Measurements from ENCODE around the gene ATG4B. TPM values are rescaled to one million over a fixed set of nuclear protein-coding genes. Genes with fewer than 3 reads are reported as not detected.

ATG4B gene
- total and polyA plus RNA-seq, 5 donors: 40.3 to 53.8 (median 46.7) TPM

DNA sequence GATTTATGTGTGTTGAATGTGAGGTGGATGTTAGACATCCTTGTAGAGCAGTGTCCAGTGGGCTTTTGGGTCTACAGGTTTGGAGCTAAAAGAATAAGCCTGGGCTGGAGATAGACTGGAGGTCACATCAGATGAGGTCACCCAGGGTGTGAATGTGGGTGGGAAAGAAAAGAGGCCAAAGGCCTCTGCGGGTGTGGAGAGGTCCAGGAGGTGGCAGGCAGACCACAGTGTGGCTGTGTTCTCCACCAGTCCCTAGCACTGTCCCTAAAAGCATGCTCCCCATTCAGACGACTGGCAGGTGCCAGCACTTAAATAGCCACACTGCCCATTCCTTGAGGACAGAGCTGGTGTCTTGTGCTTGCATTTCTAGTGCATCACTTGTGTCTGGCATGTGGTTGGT lies 4.1 kb downstream of the ATG4B start:
- DNase-seq (peak in 1 of 3 donors; percentile 16), ATAC-seq (no peak)
- 58% methylated on average over 2 of the region's 2 CpGs for WGBS
- intact Hi-C loops (cut with DNase I): no loop called here
- no peaks in the 10 kb centered on the region for H3K4me1 ChIP-seq (ENCODE audit: control insufficient read depth, insufficient read depth, low read length)
- H3K4me3 ChIP-seq (ENCODE audit: low read length): no peak overlapping the region
- no peaks in the 10 kb centered on the region for H3K27me3 ChIP-seq (ENCODE audit: control insufficient read depth, insufficient read depth)
- H3K9me3 ChIP-seq (ENCODE audit: control insufficient read depth, low read length): no peaks in the 10 kb centered on the region
- no peak overlapping the region for H3K27ac ChIP-seq (ENCODE audit: low read length)

DNA sequence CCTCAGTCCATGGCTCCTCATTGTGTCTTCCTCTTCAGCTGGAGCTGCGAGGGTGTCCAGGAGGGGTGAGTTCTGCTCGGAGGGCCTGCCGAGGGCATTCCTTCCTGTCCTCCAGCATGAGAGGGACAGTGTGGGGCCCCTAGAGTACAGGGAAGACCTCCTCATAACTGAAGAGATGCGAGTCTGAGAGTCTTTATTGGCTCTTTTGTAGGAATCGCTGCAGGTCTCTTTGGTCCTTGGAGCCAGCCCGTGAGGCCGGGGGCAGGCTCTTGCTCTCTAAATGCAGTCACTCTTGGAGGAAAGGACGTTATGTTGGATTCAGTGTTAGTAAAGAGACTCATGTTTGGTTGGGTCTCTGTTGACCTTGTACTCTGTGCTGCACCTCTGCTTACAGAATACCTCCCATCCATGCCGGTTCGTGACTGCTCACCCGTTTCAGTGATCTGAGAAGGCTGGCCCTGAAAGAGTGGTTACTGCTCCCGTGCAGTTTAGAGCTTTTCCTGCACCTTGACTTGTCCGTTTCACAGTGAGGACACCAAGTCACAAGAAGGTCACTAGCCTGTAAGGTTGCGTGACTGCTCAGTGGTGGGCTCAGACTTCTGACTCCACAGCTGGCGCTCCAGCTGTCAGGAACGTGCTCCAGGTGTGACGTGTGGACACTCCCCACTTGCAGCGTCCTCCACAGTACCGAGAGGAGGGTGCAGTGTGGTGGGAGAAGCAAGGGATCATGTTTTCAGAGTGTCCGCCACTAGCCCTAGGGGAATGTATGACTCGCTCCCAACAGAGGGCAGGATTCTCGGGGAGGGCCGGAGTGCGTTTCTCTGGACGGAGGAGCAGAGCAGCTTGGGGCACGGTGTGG lies 7.8 kb downstream of the ATG4B start:
- DNase-seq (peak in 1 of 3 donors; percentile 19), ATAC-seq (no peak)
- Histone ChIP-seq H3K27me3 (ENCODE audit: control insufficient read depth, insufficient read depth) (no peaks in the 10 kb centered on the region), H3K9me3 (ENCODE audit: control insufficient read depth, low read length) (no peaks in the 10 kb centered on the region), H3K4me3 (ENCODE audit: low read length) (no peak overlapping the region), H3K27ac (ENCODE audit: low read length) (no peak overlapping the region), H3K4me1 (ENCODE audit: control insufficient read depth, insufficient read depth, low read length) (no peaks in the 10 kb centered on the region)
- intact Hi-C loops (cut with DNase I): no loop called here
- WGBS: 81% methylated on average over 26 of the region's 26 CpGs

DNA sequence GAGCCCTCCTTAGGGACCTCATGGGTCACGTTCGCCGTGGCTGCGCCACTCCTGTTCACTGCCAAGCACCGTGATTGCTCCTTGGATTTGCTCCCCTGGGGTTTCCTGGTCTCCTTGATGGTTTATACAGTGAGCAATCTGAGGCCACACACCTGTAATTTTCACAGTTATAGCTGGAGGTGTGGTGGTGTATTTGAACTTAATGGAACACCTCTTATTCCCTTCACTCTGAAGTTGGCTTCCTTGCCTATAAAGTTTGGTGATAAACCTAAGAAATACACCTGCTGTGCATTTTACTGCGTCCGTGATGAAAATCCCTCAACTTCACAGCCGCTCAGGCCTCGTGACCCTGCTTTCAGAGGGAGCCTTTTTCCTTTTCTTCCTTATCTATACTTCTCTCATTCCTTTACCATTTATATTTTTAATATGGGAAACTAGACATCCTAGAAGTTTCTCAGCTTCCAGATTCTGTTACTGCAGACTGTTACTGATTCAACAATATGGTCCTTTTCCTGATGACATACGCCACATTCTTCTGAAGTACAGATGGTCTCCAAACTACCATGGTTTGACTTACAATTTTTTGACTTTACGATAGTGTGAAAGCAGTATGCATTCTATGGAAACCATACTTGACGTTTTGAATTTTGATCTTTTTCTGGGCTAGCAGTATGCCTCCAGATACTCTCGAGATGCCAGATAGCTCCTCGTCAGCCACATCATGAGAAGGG lies 8.6 kb downstream of the ATG4B start:
- Histone ChIP-seq H3K27me3 (ENCODE audit: control insufficient read depth, insufficient read depth) (no peaks in the 10 kb centered on the region), H3K4me1 (ENCODE audit: control insufficient read depth, insufficient read depth, low read length) (no peaks in the 10 kb centered on the region), H3K9me3 (ENCODE audit: control insufficient read depth, low read length) (no peaks in the 10 kb centered on the region), H3K27ac (ENCODE audit: low read length) (no peak overlapping the region), H3K4me3 (ENCODE audit: low read length) (no peak overlapping the region)
- intact Hi-C loops (cut with DNase I): no loop called here
- DNase-seq (peak in 1 of 3 donors; percentile 24), ATAC-seq (no peak)
- WGBS: 81% methylated on average over 14 of the region's 14 CpGs

DNA sequence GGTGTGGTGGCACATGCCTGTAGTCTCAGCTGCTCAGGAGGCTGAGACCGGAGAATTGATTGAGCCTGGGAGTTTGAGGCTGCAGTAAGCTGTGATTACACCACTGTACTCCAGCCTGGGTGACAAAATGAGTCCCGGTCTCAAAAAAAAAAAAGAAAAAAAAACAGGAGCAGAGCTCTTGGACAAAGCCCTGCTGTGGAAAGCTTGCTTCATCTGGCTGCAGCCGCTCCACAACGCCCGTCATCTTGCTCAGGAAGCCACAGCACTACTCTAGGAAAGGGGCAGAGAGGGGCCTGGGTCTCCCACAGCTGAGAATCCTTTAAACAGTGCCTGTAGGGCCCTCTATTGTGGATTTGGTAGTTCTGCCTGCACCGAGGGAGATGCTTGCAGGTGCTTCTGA lies 11.0 kb downstream of the ATG4B start:
- DNase-seq: peak in 1 of 3 donors; percentile 12
- WGBS: 74% methylated on average over 6 of the region's 6 CpGs
- H3K27me3 ChIP-seq (ENCODE audit: control insufficient read depth, insufficient read depth): no peaks in the 10 kb centered on the region
- no peaks in the 10 kb centered on the region for H3K4me1 ChIP-seq (ENCODE audit: control insufficient read depth, insufficient read depth, low read length)
- H3K9me3 ChIP-seq (ENCODE audit: control insufficient read depth, low read length): no peaks in the 10 kb centered on the region
- H3K4me3 ChIP-seq (ENCODE audit: low read length): no peak overlapping the region
- intact Hi-C loops (cut with DNase I): no loop called here
- ATAC-seq: no peak
- H3K27ac ChIP-seq (ENCODE audit: low read length): no peak overlapping the region

DNA sequence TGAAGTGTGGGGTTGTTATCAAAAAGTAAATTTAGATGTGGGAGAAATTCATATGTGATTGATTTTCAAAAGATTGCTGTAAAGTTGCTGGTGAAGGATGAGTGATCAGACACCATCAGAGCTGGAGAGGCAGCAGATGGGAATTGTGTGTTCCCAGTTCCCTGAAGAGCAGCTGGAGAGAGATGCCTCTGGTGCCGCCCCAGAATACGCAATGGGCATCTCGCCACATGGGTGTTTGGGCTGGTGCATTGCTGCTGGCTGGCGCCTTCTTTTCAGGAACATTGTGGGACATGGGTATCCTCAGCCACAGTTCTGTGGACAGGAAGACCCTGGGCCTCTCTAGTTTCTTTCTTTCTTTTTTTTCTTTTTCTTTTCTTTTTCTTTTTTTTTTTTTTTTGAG lies 11.9 kb downstream of the ATG4B start:
- Histone ChIP-seq H3K9me3 (ENCODE audit: control insufficient read depth, low read length) (no peaks in the 10 kb centered on the region), H3K4me3 (ENCODE audit: low read length) (no peak overlapping the region), H3K27ac (ENCODE audit: low read length) (no peak overlapping the region), H3K27me3 (ENCODE audit: control insufficient read depth, insufficient read depth) (no peaks in the 10 kb centered on the region), H3K4me1 (ENCODE audit: control insufficient read depth, insufficient read depth, low read length) (no peaks in the 10 kb centered on the region)
- DNase-seq (peak in 2 of 3 donors; percentile 70 to 76), ATAC-seq (peak; percentile 52 to 63)
- WGBS: 61% methylated on average over 4 of the region's 4 CpGs
- intact Hi-C loops (cut with DNase I): no loop called here

DNA sequence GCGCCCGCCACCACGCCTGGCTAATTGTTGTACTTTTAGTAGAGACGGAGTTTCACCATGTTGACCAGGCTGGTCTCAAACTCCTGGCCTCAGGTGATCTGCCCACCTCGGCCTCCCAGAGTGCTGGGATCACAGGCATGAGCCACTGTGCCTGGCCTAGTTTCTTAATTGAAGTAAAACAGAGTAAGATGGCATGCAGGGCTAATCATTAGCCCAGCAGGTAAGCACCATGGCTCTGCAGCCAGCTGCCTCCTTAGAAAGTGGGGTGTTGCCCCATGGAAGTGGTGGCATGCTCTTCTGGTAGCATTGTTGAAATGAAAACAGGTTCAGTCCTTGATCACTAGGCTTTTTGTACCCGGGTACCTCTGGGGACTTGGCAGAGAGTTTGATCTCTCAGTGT lies 12.4 kb downstream of the ATG4B start:
- no peak overlapping the region for H3K27ac ChIP-seq (ENCODE audit: low read length)
- DNase-seq (no peak), ATAC-seq (no peak)
- H3K9me3 ChIP-seq (ENCODE audit: control insufficient read depth, low read length): no peaks in the 10 kb centered on the region
- H3K4me3 ChIP-seq (ENCODE audit: low read length): no peak overlapping the region
- intact Hi-C loops (cut with DNase I): no loop called here
- no peaks in the 10 kb centered on the region for H3K27me3 ChIP-seq (ENCODE audit: control insufficient read depth, insufficient read depth)
- 89% methylated on average over 6 of the region's 6 CpGs for WGBS
- H3K4me1 ChIP-seq (ENCODE audit: control insufficient read depth, insufficient read depth, low read length): no peaks in the 10 kb centered on the region

DNA sequence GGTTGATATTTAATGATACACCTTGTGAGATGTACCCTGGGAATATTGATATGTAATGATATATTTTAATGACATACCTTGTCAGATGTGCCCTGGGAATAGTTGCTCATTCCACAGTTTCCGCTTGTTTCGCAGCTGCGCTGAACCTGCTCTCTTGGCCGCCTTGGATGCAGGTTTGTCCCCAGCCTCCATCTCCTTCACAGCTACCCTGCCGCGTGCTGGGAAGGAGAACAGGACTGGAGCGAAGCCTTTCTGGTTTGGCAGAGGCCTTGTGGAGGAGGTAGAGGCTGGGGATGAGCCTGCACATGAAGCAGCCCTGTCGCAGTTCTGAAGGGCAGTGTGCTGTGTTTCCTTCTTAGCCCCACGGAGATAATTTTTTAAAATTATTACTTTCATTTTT lies 14.6 kb downstream of the ATG4B start:
- intact Hi-C loops (cut with DNase I): no loop called here

DNA sequence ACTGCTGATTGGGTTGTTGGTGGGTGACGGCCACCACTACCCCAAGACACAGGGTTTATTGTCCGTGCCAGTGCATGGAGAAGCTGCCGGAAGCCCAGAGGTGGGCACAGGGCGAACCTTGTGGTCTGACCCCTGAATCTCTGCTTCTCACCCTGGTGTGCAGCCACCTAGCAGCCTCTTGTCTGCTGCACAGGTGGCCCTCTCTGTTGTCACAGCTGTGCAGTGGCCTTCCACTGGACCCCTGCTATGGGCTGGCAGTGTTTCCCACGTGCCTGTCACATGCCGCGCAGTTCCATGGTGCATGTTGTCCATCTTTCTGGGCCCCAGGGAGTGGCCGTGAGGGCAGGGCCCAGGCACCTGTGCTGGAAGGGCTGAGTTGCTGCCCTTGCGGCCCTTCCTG lies 15.2 kb downstream of the ATG4B start:
- no peaks in the 10 kb centered on the region for H3K27me3 ChIP-seq (ENCODE audit: control insufficient read depth, insufficient read depth)
- H3K9me3 ChIP-seq (ENCODE audit: control insufficient read depth, low read length): no peaks in the 10 kb centered on the region
- WGBS: 96% methylated on average over 9 of the region's 9 CpGs
- no peak for ATAC-seq
- intact Hi-C loops (cut with DNase I): no loop called here
- H3K27ac ChIP-seq (ENCODE audit: low read length): no peak overlapping the region
- DNase-seq: peak in 1 of 3 donors; percentile 24
- H3K4me3 ChIP-seq (ENCODE audit: low read length): no peak overlapping the region
- H3K4me1 ChIP-seq (ENCODE audit: control insufficient read depth, insufficient read depth, low read length): no peaks in the 10 kb centered on the region

More for the DNA sequence above, 14.6 kb downstream of the ATG4B start:
- Histone ChIP-seq H3K4me1 (ENCODE audit: control insufficient read depth, insufficient read depth, low read length) (no peaks in the 10 kb centered on the region), H3K9me3 (ENCODE audit: control insufficient read depth, low read length) (no peaks in the 10 kb centered on the region), H3K27ac (ENCODE audit: low read length) (no peak overlapping the region), H3K4me3 (ENCODE audit: low read length) (no peak overlapping the region), H3K27me3 (ENCODE audit: control insufficient read depth, insufficient read depth) (no peaks in the 10 kb centered on the region)
- DNase-seq: peak in 1 of 3 donors; percentile 18
- no peak for ATAC-seq
- WGBS: 95% methylated on average over 9 of the region's 9 CpGs

DNA sequence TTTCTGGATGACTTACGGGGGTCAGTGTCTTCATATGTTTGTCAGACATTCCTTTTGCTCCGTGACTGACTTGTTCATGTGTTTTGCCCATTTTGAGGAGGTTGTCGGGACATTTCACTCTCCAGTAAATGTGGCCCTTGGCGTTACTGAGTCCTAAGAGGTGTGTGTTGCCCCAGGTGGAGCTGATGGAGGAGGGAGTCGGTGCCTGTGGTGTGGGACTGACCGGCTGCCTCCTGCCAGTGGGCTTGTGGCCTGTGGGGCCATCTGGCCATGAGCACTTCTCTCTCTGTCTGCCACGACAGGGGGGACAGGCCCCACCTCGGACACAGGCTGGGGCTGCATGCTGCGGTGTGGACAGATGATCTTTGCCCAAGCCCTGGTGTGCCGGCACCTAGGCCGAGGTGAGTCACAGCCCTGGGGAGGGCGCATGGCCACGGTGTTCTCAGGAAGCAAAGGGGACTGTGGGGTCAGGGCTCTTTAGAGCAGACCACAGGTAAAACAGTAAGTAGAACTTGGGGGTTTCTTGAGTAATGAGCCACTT lies 15.8 kb downstream of the ATG4B start:
- WGBS: 96% methylated on average over 13 of the region's 13 CpGs
- DNase-seq: peak in 1 of 3 donors; percentile 33
- H3K4me1 ChIP-seq (ENCODE audit: control insufficient read depth, insufficient read depth, low read length): no peaks in the 10 kb centered on the region
- H3K27ac ChIP-seq (ENCODE audit: low read length): no peak overlapping the region
- no peak for ATAC-seq
- no peaks in the 10 kb centered on the region for H3K27me3 ChIP-seq (ENCODE audit: control insufficient read depth, insufficient read depth)
- H3K9me3 ChIP-seq (ENCODE audit: control insufficient read depth, low read length): no peaks in the 10 kb centered on the region
- intact Hi-C loops (cut with DNase I): no loop called here
- H3K4me3 ChIP-seq (ENCODE audit: low read length): no peak overlapping the region

DNA sequence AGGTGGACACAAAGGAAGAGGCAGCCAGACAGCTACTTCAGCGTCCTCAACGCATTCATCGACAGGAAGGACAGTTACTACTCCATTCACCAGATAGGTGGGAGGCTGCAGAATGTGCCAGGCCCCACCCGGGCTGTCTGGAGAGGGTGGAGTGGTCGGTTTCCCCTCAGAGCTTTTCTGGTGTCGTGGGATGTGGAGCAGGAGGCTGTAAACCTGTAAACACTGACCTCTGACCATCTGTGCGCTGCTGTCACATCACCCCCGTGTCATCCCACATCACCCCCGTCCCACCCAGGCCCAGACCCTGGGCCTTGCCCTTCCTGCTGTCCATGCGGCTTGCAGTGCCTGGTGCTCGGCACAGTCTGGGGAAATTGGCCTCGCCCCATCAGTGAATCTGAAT lies 17.1 kb downstream of the ATG4B start:
- Histone ChIP-seq H3K9me3 (ENCODE audit: control insufficient read depth, low read length) (no peaks in the 10 kb centered on the region), H3K27me3 (ENCODE audit: control insufficient read depth, insufficient read depth) (no peaks in the 10 kb centered on the region), H3K4me3 (ENCODE audit: low read length) (no peak overlapping the region), H3K4me1 (ENCODE audit: control insufficient read depth, insufficient read depth, low read length) (no peaks in the 10 kb centered on the region), H3K27ac (ENCODE audit: low read length) (no peak overlapping the region)
- WGBS: 79% methylated on average over 12 of the region's 12 CpGs
- DNase-seq (peak in 1 of 3 donors; percentile 17), ATAC-seq (no peak)
- intact Hi-C loops (cut with DNase I): no loop called here
